ENCODE data around the gene ZNF575.

Gene ZNF575

GRCh38 chr19:43575955-43576878 is 43.2 kb downstream of the ZNF575 start:
- no peak for DNase-seq

GRCh38 chr19:43578787-43579186 is 45.8 kb downstream of the ZNF575 start:
- no peak for DNase-seq

- no peak for DNase-seq
Measured at GRCh38 chr19:43581467-43581866, 48.5 kb downstream of the ZNF575 start.

- DNase-seq: no peak
Measured at GRCh38 chr19:43582495-43582894, 49.5 kb downstream of the ZNF575 start.

- no peak for DNase-seq
Measured at GRCh38 chr19:43584484-43584883, 51.5 kb downstream of the ZNF575 start.

All from cortex of kidney (tissue), 1 donor.